Loucy (cell line): ENCODE measurements around the gene KRTAP1-5.

Experiments used
- CTCF ChIP-seq: fragments of 200-600 bp; sonication (generic); conservative IDR thresholded peaks from 2 replicates; pipeline ENCODE4 v1.5.1; 2014; ENCODE audit warnings: mild to moderate bottlenecking, antibody characterized with exemption, low read length
- EZH2phosphoT487 ChIP-seq: fragments of 200-600 bp; IDR thresholded peaks from 2 replicates; pipeline ENCODE4 v1.6.1; 2018; ENCODE audit warnings: antibody characterized with exemption, mild to moderate bottlenecking, moderate library complexity, borderline replicate concordance

- TF ChIP-seq CTCF (no peak), EZH2phosphoT487 (no peak)
Measured at GRCh38 chr17:41013606-41014005, 13.4 kb downstream of the KRTAP1-5 start.
